ENCODE measurements around the gene SLU7.

The SLU7 gene

DNA sequence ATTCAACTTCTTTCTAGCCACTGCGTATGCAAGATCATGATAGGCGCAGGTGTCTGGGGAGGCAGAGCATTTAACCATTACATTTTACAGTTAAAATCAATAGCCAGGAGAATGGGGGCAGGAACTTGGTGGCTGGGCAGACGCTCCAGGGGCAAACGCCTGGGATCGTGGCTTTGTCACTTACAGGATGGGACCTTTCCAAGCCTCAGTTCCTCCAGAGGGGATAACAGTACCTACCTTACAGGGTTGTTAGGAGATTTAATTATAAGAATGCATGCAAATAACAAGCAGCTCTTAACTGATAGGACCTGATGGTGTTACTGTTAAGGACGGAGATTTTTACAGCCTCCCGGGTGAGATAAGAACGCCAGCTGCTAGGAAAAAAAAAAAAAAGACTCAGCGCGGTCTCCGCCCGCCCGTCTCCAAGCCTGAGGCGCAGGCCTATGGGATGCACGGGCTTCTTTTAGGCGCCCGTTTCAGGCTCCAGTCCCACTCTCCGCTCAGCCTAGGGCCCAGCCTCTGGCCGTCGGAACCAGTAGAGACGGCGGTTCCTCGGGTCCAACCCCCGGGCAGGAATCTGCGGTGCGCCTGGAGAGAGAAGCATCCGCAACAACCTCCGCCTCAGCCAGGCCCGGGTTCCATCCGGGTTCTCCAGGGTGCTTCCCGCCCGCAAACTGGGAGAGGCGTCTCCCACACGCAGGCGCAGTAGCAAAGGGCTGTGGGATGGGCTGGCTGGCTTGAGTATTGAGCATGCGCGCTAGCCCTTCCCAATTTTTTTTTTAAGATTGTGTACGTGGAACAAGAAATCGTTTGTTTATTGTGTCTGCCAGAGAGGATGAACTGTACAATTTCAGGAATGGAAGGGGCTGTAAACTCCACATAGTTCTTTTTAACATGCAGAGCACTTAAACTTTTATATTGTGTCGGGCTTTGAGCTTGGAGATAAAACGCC is 19.2 kb downstream of the SLU7 start, which contains the start of gene FAM200C:
FAM200C (minus strand) TSS at position 653 of the 952 bp plus-strand sequence. CDS start 4,564 bp downstream, outside the sequence.
- peak; percentile 60 for DNase-seq

DNA sequence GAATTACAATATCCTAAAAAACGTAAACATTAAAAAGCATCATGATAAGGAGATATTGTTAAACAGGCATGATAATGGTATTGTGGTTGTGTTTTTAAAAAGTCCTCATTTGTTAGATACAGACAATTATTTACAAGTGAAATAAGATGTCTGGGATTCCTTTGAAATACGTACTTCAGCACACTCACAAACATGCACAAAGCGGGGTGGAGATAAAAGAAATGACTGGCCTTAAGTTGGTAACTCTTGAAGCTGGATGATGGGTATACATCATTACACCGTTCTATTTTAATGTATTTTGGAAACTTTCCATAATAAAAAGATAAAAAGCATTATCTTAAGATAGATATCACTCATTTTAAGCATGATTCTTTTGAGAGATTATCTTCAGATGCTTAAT is 20.1 kb downstream of the SLU7 start:
- DNase-seq: no peak

DNA sequence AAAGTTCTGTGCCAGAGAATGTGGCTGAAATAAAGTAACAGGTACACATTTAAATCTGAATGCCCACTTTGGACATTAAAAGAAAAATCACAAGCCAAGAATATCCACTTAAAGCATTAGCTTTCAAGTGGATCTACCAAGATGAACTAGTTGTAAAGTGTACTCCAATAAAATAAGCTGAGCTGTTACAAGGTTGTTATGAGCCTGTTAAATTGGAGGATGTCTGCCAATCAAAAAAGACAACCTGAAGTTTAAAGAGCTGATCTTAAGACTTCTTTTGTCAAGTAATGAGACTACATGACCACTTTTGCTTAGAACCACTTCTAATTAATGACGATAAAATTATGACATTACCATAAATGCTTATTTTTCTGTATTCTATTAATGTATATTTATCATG is 21.4 kb downstream of the SLU7 start:
- DNase-seq: no peak

DNA sequence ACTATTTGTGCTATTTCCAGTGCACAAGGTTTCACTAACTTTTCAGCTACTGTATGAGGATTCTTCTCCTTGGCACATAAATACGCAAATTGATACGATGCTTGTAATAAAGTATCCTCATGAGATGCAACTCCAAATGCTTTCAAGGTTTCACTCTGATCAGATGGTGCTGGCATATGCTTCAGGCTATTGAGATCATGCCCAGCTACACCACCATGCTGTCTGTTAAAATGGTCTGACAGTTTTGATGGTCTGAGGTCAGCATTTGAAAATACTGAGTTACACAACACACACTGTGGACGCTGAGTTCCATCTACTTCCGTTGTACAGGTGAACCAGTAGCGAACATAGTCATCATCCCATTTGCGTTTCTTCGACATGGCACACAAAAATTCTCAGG is 23.8 kb downstream of the SLU7 start:
- DNase-seq: no peak

DNA sequence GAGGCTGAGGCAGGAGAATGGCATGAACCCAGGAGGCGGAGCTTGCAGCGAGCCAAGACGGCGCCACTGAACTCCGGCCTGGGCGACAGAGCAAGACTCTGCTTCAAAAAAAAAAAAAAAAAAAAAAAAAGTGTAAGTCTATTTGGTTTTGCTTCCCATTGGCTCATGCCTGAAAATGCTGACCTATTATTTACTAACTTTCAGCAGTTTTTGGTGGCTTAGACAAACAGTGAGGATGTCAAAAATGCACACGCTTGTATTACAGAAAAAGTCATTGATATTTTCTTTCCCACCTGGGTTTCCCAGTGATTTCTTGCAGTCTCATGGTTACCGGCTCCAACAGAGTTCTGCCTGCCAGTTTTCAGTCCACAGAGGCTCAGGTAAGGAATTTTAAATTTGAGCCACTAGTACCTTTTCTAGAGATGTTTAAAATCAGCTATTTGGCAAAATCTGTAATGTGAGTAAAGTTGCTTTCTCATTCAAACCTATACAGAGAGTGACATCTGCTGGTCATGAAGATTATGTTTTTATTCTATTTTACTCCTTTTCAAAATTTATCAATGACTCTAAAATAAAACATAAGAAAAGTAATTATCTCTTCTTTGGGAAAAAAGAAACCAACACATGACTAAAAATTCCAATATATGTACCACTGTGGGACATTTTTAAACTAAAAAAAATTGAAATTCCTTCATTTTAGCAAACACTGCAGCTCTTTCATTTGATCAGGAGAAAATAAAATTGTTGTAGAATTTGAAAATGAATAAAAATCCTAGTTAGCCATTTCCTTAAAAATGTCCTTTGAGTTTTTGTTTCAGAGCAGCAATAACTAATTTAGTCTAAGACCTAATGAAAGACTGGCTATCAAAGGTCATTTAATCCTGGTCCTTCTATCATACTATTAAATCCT is 27.8 kb downstream of the SLU7 start:
- no peak for DNase-seq

DNA sequence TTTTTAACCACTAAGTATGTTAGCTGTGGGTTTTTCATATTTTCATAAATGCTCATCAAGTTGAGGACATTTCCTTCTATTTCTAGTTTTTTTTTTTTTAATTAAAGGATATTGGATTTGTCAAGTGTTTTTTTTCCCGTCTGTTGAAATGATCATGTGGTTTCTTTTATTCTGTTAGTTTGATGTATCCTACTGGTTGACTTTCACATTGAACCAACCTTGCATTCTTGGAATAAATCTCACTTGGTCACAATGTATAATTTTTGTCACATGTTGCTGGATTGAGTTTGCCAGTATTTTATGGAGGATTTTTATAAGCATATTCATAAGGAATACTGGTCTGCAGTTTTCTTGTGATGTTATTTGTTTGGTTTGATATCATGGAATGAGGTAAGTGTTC is 31.4 kb downstream of the SLU7 start:
- no peak for DNase-seq

DNA sequence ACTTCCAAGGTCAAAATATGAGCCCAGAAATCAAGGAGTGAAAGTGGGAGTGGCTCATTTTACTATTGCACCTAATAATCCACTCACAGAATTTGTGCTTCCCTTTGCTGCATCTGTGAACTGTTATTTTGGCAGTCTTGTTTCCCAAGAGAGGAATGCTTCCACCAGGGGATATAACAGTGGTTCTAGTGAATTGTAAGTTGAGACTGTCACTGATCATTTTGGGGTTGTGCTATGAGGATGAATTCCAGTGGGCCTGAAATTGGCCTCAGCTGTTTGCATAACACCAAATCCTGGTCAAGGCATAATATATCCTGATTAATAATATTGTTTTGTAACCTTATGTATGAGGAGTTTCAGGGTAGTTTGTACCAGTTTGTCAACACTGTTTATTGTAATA is 33.4 kb downstream of the SLU7 start:
- no peak for DNase-seq

DNA sequence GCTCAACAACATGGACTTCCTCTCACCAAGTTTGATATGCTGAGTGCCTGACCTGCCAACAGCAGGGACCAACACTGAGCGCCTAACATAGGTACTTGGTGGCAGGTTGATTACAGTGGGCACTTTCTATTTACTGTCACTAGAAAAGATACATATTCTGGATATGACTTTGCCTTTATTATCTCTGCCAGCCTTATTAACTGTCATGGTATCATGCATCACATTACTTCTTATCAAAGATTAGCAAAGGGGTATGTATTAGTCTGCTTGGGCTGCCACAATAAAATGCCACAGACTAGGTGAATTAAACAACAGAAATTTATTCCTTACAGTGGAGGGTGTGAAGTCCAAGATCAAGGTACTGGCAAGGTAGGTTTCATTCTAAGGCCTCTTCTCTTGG is 34.2 kb downstream of the SLU7 start:
- DNase-seq: no peak

DNA sequence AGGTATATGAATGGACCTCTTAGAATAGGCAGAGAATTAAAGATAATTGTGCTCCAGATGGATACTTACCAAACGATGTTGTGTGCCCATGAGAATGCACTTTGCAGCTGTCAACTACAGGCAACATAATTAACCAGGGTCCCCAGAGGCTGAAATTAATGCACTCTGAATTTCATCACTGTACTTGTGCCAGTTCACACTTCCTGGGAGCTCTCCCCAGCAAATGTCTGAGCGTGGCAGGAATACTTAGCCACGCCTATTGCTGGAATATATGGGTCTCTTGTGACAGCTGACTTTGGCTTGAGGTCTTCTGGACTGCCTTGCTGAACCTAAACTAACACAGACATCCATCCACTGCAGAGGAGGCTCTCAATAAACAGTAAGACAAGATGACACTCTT is 36.5 kb downstream of the SLU7 start:
- DNase-seq: no peak

DNA sequence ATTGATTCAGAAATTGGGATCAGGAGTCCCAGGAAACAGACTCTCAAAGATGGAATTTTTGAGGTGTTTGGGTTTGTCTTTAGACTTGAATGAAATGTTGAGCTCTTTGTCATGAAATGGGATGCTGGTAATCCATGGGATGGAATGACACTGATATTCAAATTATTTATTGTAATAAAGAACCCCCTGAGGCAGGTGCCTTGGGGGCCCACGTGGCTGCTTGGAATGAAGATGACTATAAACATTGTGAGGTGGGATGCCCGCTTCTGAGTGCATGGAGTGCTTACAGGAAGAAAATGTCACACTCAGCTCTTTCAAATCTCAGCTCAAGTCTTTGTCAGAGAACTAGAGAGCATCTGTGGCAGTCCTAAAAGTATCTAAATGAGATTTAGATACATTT is 38.8 kb downstream of the SLU7 start:
- no peak for DNase-seq

DNA sequence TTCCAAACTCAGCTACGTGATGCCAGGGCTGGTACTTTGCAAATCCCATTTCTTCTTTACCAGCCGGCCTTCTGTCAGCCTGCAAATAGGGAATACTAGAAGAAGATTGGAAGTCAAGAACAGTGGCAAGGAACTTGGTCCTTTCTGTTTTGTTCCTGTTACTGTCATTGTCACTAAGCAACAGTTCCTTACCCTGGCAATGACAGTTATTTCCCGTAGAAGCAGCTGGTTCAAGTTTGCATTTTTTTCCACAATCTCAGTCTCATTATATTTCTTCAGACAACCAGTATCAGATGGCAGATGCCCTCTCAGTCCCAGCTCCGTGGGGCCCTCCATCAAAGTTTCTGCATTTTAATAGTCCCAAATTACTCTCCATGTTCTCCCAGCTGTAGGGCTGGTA is 39.4 kb downstream of the SLU7 start:
- DNase-seq: no peak

DNA sequence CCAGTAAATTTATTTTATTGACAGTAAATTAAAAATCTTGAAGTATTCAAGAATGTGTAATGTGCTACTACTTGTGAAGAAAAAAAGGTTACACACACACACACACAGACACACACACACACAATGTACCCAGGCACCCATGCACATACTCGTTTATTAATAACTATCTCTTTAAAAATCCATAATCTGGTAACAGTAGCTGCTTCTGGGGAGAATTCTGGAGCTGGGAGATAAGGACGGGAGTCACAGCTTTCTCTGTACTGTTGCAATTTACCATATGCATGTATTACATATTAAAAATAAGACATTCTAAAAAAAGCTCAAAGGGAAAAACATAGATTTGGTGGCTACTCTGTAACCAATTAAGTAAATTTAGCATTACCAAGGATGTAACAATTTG is 40.6 kb downstream of the SLU7 start:
- no peak for DNase-seq

DNA sequence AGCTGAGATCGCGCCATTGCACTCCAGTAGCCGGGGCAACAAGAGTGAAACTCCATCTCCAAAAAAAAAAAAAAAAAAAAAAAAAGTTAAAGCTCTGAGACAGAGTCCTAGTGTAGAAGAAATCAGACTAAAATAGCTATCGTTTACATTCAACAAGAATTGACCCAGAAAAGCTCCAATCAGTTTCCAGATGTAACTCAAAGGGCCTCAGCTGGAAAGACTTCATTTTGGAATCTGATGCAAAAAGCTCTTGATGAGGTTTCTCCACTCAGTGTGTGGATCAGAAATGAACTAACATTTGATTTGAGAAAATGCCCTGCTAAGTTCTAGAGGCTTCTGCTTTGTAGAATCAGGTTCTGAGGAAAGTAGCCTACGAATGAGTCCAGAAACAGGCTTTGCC is 41.2 kb downstream of the SLU7 start:
- DNase-seq: no peak

DNA sequence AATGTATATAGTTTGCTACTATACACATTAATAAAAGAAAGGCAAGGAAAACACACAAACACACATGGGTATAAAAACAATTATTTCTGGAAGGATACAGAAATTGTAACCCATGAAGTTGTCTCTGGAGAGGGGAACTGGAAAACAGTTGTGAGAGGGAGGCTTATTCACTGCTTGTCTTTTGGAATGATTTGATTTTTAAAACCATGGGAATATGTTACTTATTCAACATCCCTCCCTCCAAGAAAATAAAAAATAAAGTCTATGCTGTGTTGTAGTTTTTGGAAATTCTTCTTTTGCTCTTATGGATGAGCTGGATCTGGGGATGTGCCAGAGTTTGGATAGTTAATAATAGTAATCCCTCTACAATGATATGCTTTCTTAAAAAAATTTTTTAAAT is 42.5 kb downstream of the SLU7 start:
- DNase-seq: no peak

DNA sequence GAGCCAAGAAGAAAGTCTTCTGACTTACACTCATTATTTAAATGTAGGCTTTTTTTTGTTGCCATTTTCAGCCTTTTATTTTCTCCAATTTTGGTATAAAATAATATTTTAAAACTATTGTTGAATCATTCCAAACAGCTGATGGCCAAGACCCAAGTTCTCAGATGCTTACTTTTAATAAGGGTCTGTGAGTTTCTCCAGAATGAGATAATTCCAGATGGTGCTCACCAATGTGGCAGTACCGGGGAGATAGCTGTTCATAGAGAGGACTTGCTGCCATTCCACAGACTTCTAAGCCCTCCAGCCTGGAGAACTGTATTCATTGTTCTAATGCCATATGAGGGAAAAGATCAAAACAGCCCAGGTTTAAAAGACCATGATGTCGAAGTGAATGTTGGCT is 43.2 kb downstream of the SLU7 start:
- no peak for DNase-seq

DNA sequence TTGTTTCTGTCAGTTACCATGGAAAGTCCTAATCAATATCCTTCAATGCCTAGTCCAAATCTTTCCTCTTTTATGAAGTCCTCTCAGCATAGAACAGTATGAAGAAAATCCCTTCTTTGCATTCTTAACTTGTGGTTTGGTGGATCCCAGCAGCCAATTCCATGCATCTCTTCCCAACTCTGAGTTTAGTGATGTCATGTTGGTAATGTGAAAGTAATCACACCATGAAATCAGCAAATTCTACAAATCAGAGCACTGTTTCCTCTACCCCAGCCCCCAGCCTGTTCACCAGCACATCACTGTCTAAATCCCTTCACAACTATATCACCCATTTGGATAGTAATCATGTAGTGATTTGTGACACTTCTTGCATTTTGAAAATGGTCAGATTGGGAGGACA is 43.7 kb downstream of the SLU7 start:
- DNase-seq: no peak

DNA sequence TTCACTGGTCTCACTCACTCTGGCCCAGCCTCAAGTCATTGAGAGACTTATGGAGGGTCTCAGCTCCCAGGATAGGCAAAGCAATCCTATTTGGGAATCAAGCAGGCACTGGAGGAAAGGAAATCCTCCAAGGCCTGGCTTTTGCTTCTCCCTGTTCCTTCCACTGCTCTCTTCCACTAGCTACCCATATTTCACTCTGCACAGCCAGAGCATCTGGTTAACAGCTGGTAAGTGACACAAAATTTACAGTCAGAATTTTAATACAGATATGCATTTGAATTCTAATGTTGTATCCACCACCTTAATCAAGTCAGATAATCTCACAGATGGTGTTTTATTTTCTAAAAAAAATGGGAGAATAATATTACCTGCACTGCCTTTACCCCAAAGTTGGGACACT is 47.6 kb downstream of the SLU7 start:
- no peak for DNase-seq

DNA sequence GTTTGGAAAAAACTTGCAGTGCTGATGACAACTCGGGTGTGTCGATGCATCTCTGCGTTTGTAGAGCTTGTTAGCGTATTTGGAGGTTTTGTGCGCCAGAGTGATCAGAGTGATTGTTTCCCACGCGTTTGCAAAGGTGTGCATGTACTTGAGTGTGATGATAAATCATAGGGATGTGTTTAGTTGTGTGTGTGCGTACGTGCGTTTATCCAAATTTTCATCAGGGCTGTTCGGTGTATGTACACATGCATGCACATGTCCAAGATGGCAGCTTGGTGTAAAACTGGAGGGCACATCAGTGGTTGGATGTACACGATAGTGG is 48.2 kb downstream of the SLU7 start:
- DNase-seq: no peak

DNA sequence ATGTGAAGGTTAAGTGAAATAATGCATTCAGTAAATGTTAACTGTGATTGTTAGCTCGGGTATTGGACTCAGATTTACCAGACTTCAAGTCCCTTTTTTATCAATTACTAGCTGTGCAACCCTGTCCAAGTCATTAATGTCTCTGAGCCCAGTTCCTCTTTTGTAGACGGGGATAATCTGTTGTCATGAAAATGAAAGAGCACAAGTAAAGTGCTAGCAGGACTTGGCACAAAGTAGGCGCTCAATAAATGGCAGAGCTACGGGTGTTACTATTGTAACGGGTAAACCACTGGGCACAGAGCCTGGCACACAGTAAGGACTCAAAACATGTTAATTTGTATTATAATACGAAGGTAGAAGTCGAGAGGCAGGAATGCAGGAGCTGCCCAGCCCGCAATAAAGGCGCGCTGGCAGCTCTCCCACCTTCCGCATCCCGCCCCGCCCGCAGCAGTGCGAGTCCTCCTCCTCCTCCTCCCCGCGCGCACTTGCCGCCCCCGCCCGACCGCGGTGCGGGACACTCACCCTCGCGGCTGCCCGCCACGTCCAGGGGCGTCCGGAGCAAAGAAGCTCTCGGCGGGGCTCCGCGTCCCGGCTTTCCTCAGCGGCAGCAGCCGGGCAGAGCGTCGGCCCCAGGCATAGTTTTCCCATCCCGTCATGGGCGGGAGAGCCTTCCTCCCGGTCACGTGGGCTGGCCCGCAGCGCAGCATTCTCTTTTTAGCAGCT is 48.7 kb downstream of the SLU7 start, which contains the start of gene C1QTNF2:
C1QTNF2 (minus strand) TSS at position 637 of the 723 bp plus-strand sequence. CDS start 15,615 bp downstream, outside the sequence.
- DNase-seq: no peak

DNA sequence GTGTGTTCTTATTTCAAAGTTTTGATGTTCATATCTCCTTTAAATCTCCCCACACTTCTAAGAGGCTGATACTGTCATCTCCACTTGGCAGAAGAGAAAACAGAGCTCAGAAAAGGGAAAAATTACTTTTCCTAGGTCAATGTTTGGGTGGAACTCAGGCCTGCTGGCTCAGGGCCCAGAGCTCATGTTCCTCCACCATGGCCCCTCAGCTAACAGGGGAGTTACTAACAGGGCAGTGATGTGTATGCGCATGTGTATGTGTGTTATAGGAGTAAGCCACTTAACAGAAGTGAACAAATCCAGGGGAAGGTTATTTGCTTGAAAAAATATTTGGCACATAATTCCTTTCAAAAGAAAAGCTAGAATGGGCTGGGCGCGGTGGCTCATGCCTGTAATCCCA is 51.0 kb downstream of the SLU7 start:
- DNase-seq: no peak

DNA sequence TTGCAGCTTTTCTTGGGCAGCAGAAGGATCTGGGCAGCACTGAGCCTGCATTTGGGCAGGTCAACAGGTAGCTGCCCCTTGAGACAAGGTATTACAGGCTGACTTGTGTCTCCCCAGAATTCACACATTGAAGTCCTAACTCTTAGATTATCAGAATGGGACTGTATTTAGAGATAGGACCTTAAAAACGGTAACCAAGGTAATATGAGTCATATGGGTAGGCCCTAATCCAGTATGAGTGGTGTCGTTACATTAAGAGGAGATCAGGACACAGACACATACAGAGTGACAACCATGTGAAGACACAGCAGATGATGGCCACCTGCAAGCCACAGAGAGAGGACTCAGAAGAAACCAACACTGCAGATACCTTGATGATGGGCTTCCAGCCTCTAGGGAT is 51.6 kb downstream of the SLU7 start:
- no peak for DNase-seq

DNA sequence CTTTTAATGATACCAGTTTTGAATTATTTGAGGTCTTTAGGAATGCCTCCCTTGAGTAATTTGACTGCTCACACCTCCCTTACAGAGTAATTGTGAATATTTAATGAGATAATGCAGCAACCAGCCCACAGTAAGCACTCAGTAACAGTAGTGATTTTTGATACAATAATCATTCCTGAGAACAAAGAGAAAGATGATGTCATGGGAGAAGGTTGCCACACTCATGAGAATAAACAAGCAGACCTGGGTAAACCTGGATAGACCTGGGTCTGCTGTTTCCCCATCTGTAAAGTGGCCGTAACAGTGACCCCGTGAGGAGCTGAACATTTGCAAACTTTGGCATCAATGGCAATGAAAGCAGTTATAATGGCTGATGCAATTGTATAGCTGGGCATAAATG is 52.7 kb downstream of the SLU7 start:
- no peak for DNase-seq

Data from activated T-cell treated with anti-CD3 and anti-CD28 coated beads, Interleukin-2, amount 50 U/mL, for 1 hour (primary cell).